ENCODE measurements around the gene NFIX. TPM values are rescaled to one million over a fixed set of nuclear protein-coding genes. Genes with fewer than 3 reads are reported as not detected.

The NFIX gene
- total RNA-seq, 1 experiment from 2014 or later = 16.4 TPM

DNA sequence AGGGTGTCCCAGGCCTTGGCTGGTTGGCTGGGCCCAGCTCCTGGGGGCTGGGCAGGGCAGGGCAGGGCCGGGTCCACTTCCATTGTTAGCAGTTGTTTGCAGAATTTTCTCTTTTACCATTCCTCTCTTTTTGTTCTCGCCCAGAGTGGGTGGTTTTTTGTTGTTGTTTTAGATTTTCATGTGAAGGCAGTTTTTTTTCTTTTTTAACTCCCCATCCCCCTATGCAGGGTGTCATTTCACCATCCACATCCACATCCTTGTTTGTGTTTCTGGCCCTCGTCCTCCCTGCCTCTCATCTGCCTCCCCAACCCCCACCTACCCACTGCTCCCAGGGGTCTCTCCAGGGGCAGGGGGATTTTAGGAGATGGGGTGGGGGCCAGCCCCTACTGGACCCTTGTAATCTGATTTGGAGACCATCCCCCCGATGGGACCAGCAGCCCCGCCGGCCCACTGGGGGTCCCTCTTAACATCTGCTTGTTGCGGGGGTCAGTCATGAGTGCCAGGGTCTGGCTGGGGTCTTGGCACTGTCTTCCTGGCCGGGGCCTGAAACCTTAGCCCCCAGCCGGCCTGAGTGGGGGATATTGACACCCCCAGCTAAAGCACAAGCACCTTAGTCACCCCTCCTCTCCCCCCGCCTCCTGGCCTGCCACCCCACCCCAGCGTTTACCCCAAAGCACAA, 144.5 kb downstream of the NFIX start:
- DNase-seq = no peak
- H3K4me1 Mint-ChIP-seq (ENCODE audit: low read depth, unreplicated experiment) = no peaks in the 10 kb centered on the region
- CTCF ChIA-PET = no interaction called here
- H3K36me3 Mint-ChIP-seq (ENCODE audit: insufficient read depth, unreplicated experiment) = peaks cover 37% of the 10 kb centered on the region
- H3K9me3 Mint-ChIP-seq (ENCODE audit: low read depth, unreplicated experiment) = no peaks in the 10 kb centered on the region
- H3K4me3 Mint-ChIP-seq (ENCODE audit: low read depth, unreplicated experiment) = no peak overlapping the region
- TSS peak; percentile 32 for BruUV-seq (replicated peaks)
- no peaks in the 10 kb centered on the region for H3K27me3 Mint-ChIP-seq (ENCODE audit: unreplicated experiment)
- TF ChIP-seq, protein P1, sequence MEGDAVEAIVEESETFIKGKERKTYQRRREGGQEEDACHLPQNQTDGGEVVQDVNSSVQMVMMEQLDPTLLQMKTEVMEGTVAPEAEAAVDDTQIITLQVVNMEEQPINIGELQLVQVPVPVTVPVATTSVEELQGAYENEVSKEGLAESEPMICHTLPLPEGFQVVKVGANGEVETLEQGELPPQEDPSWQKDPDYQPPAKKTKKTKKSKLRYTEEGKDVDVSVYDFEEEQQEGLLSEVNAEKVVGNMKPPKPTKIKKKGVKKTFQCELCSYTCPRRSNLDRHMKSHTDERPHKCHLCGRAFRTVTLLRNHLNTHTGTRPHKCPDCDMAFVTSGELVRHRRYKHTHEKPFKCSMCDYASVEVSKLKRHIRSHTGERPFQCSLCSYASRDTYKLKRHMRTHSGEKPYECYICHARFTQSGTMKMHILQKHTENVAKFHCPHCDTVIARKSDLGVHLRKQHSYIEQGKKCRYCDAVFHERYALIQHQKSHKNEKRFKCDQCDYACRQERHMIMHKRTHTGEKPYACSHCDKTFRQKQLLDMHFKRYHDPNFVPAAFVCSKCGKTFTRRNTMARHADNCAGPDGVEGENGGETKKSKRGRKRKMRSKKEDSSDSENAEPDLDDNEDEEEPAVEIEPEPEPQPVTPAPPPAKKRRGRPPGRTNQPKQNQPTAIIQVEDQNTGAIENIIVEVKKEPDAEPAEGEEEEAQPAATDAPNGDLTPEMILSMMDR (IDR thresholded peaks at IDR 0.05; ENCODE audit: unreplicated experiment) = no peak
- intact Hi-C loops (cut with micrococcal nuclease; ENCODE audit: unreplicated experiment) = no loop called here
- H3K27ac Mint-ChIP-seq (ENCODE audit: unreplicated experiment) = no peak overlapping the region

DNA sequence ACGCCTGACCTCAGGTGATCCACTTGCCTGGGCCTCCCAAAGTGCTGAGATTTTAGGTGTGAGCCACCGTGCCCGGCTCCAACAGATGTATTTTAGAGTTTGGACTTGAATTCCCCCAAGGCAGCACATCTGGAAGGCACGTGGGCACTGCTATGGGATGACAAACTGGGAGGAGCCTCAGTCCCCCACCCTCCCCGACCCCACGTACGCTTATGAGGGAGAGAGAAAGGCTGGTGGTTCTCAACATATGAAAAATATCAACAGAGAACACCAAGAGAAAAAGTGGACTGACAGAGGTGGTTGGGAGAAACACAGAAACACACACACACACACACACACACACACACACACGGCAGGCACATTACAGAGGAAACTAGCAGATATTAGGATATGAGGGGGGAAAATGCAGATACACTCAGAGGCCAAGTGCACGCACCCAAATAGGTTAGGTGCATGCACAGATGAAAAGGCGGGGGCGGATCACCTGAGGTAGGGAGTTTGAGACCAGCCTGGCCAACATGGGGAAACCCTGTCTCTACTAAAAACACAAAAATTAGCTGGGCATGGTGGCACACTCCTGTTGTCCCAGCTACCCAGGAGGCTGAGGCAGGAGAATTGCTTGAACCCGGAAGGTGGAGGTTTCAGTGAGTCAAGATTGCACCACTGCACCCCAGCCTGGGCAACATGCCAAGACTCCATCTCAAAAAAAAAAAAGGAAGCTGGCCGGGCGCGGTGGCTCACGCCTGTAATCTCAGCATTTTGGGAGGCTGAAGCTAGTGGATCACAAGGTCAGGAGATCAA, 151.7 kb downstream of the NFIX start:
- Mint-ChIP-seq H3K9me3 (ENCODE audit: low read depth, unreplicated experiment) (no peaks in the 10 kb centered on the region), H3K4me1 (ENCODE audit: low read depth, unreplicated experiment) (peaks cover 9% of the 10 kb centered on the region), H3K27me3 (ENCODE audit: unreplicated experiment) (no peaks in the 10 kb centered on the region), H3K4me3 (ENCODE audit: low read depth, unreplicated experiment) (peak overlapping the region; percentile 36), H3K27ac (ENCODE audit: unreplicated experiment) (peak overlapping the region; percentile 39), H3K36me3 (ENCODE audit: insufficient read depth, unreplicated experiment) (peaks cover 70% of the 10 kb centered on the region)
- peak; percentile 69 for DNase-seq
- BruUV-seq (replicated peaks) = no TSS peak
- TF ChIP-seq, protein P1 (IDR thresholded peaks at IDR 0.05; ENCODE audit: unreplicated experiment) = no peak
- CTCF ChIA-PET = no interaction called here
- intact Hi-C loops (cut with micrococcal nuclease; ENCODE audit: unreplicated experiment) = no loop called here

Other genes starting within 250 kb of the NFIX start
- gene BEST2, start 243.7 kb upstream of the NFIX start, total RNA-seq (2022) = not detected in 2 replicates
- 69.0 and 70.7 TPM in 2 replicates for gene HOOK2, start 219.9 kb upstream of the NFIX start, total RNA-seq (2022)
- 113 and 116 TPM in 2 replicates for gene JUNB, start 204.0 kb upstream of the NFIX start, total RNA-seq (2022)
- 121 and 135 TPM in 2 replicates for gene PRDX2, start 193.7 kb upstream of the NFIX start, total RNA-seq (2022)
- 14.0 and 16.1 TPM in 2 replicates for gene THSD8, start 193.4 kb upstream of the NFIX start, total RNA-seq (2022)
- gene RNASEH2A, start 188.9 kb upstream of the NFIX start, total RNA-seq (2022) = 30.6 and 41.6 TPM in 2 replicates
- gene RTBDN, start 160.9 kb upstream of the NFIX start, total RNA-seq (2022) = not detected in 2 replicates
- 1.3 and 2.6 TPM in 2 replicates for gene MAST1, start 157.0 kb upstream of the NFIX start, total RNA-seq (2022)
- 32.7 and 38.4 TPM in 2 replicates for gene DNASE2, start 114.0 kb upstream of the NFIX start, total RNA-seq (2022)
- not detected in 2 replicates for gene KLF1, start 108.3 kb upstream of the NFIX start, total RNA-seq (2022)
- gene GCDH, start 104.3 kb upstream of the NFIX start, total RNA-seq (2022) = 23.6 and 26.8 TPM in 2 replicates
- 1.1 TPM in 1 of 2 replicates, not detected in the other for gene SYCE2, start 76.2 kb upstream of the NFIX start, total RNA-seq (2022)
- 72.8 and 75.5 TPM in 2 replicates for gene FARSA, start 61.8 kb upstream of the NFIX start, total RNA-seq (2022)
- gene CALR, start 56.9 kb upstream of the NFIX start, total RNA-seq (2022) = 680 and 718 TPM in 2 replicates
- gene RAD23A, start 49.6 kb upstream of the NFIX start, total RNA-seq (2022) = 101 and 110 TPM in 2 replicates
- 20.0 and 21.6 TPM in 2 replicates for gene GADD45GIP1, start 38.3 kb upstream of the NFIX start, total RNA-seq (2022)
- gene DAND5, start 25.9 kb upstream of the NFIX start, total RNA-seq (2022) = 0.21 and 0.47 TPM in 2 replicates
- gene LYL1, start 107.4 kb downstream of the NFIX start, total RNA-seq (2022) = 0.32 TPM in 1 of 2 replicates, not detected in the other
- gene TRMT1, start 121.3 kb downstream of the NFIX start, total RNA-seq (2022) = 36.5 and 40.2 TPM in 2 replicates
- gene NACC1, start 122.8 kb downstream of the NFIX start, total RNA-seq (2022) = 80.9 and 83.1 TPM in 2 replicates
- 52.3 and 52.7 TPM in 2 replicates for gene STX10, start 154.9 kb downstream of the NFIX start, total RNA-seq (2022)
- gene IER2, start 154.9 kb downstream of the NFIX start, total RNA-seq (2022) = 96.3 and 108 TPM in 2 replicates